Measurements from ENCODE around the gene ABCC12.

The ABCC12 gene

DNA sequence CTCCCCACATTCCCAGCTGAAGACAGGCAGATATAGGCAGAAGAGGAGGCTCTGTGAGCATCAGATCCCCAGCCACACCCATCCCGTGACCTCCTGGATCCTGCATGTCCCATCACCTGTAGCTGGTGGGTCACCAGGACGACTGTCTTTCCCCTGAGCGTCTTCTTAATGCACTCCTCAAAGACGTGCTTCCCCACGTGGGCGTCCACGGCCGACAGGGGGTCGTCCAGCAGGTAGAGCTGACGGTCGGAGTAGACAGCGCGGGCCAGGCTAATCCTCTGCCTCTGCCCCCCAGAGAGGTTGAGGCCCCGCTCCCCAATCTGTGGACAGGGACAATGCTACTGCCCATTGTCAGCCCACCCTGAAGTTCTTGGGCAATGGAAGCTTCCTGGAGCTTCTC is 40.5 kb downstream of the ABCC12 start:
- no peak overlapping the region for H3K27ac ChIP-seq (replicated peaks)
- H3K4me3 ChIP-seq (replicated peaks; ENCODE audit: insufficient read depth, low read length), result no peak overlapping the region
- TF ChIP-seq GABPA (IDR thresholded peaks at IDR 0.05; ENCODE audit: low read depth), result no peak
- TF ChIP-seq SPI1 (IDR thresholded peaks at IDR 0.05; ENCODE audit: borderline replicate concordance, low read depth), result no peak
- no peak for TF ChIP-seq POLR2AphosphoS5 (IDR thresholded peaks at IDR 0.05; ENCODE audit: low read depth)
- TF ChIP-seq, protein P1, sequence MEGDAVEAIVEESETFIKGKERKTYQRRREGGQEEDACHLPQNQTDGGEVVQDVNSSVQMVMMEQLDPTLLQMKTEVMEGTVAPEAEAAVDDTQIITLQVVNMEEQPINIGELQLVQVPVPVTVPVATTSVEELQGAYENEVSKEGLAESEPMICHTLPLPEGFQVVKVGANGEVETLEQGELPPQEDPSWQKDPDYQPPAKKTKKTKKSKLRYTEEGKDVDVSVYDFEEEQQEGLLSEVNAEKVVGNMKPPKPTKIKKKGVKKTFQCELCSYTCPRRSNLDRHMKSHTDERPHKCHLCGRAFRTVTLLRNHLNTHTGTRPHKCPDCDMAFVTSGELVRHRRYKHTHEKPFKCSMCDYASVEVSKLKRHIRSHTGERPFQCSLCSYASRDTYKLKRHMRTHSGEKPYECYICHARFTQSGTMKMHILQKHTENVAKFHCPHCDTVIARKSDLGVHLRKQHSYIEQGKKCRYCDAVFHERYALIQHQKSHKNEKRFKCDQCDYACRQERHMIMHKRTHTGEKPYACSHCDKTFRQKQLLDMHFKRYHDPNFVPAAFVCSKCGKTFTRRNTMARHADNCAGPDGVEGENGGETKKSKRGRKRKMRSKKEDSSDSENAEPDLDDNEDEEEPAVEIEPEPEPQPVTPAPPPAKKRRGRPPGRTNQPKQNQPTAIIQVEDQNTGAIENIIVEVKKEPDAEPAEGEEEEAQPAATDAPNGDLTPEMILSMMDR (IDR thresholded peaks at IDR 0.05; ENCODE audit: insufficient read depth, low read length), result no peak
- TF ChIP-seq, protein P2, sequence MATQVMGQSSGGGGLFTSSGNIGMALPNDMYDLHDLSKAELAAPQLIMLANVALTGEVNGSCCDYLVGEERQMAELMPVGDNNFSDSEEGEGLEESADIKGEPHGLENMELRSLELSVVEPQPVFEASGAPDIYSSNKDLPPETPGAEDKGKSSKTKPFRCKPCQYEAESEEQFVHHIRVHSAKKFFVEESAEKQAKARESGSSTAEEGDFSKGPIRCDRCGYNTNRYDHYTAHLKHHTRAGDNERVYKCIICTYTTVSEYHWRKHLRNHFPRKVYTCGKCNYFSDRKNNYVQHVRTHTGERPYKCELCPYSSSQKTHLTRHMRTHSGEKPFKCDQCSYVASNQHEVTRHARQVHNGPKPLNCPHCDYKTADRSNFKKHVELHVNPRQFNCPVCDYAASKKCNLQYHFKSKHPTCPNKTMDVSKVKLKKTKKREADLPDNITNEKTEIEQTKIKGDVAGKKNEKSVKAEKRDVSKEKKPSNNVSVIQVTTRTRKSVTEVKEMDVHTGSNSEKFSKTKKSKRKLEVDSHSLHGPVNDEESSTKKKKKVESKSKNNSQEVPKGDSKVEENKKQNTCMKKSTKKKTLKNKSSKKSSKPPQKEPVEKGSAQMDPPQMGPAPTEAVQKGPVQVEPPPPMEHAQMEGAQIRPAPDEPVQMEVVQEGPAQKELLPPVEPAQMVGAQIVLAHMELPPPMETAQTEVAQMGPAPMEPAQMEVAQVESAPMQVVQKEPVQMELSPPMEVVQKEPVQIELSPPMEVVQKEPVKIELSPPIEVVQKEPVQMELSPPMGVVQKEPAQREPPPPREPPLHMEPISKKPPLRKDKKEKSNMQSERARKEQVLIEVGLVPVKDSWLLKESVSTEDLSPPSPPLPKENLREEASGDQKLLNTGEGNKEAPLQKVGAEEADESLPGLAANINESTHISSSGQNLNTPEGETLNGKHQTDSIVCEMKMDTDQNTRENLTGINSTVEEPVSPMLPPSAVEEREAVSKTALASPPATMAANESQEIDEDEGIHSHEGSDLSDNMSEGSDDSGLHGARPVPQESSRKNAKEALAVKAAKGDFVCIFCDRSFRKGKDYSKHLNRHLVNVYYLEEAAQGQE (IDR thresholded peaks at IDR 0.05; ENCODE audit: insufficient replicate concordance, low read depth), result no peak
- no peaks in the 10 kb centered on the region for H3K27me3 ChIP-seq (ENCODE audit: insufficient read depth, poor library complexity, severe bottlenecking)
- no peak for DNase-seq (ENCODE audit: low read depth in 1 of 2, low spot score in 1 of 2)

DNA sequence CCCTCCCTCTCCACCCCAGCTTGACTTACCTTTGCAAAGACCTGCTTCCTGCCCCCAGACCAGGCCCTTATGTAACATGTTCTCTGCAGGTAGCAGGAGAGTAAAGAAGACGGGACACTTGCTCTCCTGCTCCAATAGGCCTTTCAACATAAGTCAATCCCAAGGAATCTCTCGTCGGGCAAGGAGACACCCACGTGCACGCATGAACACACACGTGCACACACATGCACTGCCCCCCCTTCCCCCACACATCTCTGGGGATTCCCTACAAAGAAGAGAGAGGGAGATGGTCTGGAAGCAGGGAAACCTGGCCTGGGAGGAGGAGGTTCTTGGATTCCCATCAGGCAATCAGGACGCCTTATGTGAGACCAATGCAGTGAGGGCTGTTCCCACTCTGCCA is 41.4 kb downstream of the ABCC12 start:
- no peak for DNase-seq (ENCODE audit: low read depth in 1 of 2, low spot score in 1 of 2)
- Histone ChIP-seq H3K4me3 (replicated peaks; ENCODE audit: insufficient read depth, low read length) (no peak overlapping the region), H3K27me3 (ENCODE audit: insufficient read depth, poor library complexity, severe bottlenecking) (no peaks in the 10 kb centered on the region), H3K27ac (replicated peaks) (no peak overlapping the region)
- TF ChIP-seq GABPA (IDR thresholded peaks at IDR 0.05; ENCODE audit: low read depth) (no peak), POLR2AphosphoS5 (IDR thresholded peaks at IDR 0.05; ENCODE audit: low read depth) (no peak), SPI1 (IDR thresholded peaks at IDR 0.05; ENCODE audit: borderline replicate concordance, low read depth) (no peak)
- TF ChIP-seq, protein P2 (IDR thresholded peaks at IDR 0.05; ENCODE audit: insufficient replicate concordance, low read depth), result no peak
- TF ChIP-seq, protein P1 (IDR thresholded peaks at IDR 0.05; ENCODE audit: insufficient read depth, low read length), result no peak

DNA sequence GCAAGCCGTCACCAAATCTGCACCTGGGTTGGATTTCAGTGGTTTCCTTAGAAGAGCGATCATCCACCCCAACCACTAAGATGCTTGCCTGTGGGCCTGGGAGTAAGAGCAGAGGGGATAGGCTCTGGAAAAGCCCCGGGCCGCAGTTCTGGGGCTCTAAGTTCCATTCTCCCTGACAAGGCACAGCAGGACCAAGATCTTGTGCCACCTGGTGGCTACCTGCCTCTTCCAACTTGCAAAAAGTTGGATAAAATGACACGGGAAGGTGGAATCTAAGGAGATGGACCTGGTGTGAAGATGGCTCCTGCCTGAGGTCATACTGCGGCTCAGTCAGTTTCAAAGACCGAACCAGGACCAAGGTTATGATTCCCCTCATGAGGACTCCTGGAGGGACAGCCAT is 42.3 kb downstream of the ABCC12 start:
- DNase-seq (ENCODE audit: low read depth in 1 of 2, low spot score in 1 of 2), result no peak
- no peak overlapping the region for H3K27ac ChIP-seq (replicated peaks)
- no peak overlapping the region for H3K4me3 ChIP-seq (replicated peaks; ENCODE audit: insufficient read depth, low read length)
- no peaks in the 10 kb centered on the region for H3K27me3 ChIP-seq (ENCODE audit: insufficient read depth, poor library complexity, severe bottlenecking)
- TF ChIP-seq GABPA (IDR thresholded peaks at IDR 0.05; ENCODE audit: low read depth), result no peak
- no peak for TF ChIP-seq POLR2AphosphoS5 (IDR thresholded peaks at IDR 0.05; ENCODE audit: low read depth)
- TF ChIP-seq, protein P2 (IDR thresholded peaks at IDR 0.05; ENCODE audit: insufficient replicate concordance, low read depth), result no peak
- TF ChIP-seq, protein P1 (IDR thresholded peaks at IDR 0.05; ENCODE audit: insufficient read depth, low read length), result no peak
- TF ChIP-seq SPI1 (IDR thresholded peaks at IDR 0.05; ENCODE audit: borderline replicate concordance, low read depth), result no peak
